GM06990 (cell line): ENCODE data around the gene FGR.

ENCODE experiments used
- DNase-seq: peaks from one replicate; pipeline ENCODE4 v3.0.0-alpha.2; 2011; ENCODE audit not compliant: insufficient read length; ENCODE audit errors: extremely low read depth
- H3K27me3 ChIP-seq: replicated peaks from 2 replicates; pipeline ENCODE4 v1.6.0; 2011; ENCODE audit warnings: low read length; ENCODE audit not compliant: control insufficient read depth, insufficient read depth
- H3K36me3 ChIP-seq: 2 replicates; pipeline ENCODE4 v1.5.1; 2011; ENCODE audit warnings: low read length; ENCODE audit not compliant: control insufficient read depth, insufficient read depth
- H3K4me3 ChIP-seq: replicated peaks from 2 replicates; pipeline ENCODE4 v1.5.1; 2011; ENCODE audit warnings: low read depth, mild to moderate bottlenecking, control low read depth, low read length
- CTCF ChIP-seq: IDR thresholded peaks from 2 replicates; pipeline ENCODE4 v1.5.1; 2011; ENCODE audit warnings: low read length, control low read depth, mild to moderate bottlenecking, inconsistent platforms; ENCODE audit not compliant: insufficient read depth, poor library complexity, severe bottlenecking

FGR gene

GRCh38 chr1:27649306-27649635 lies 14.3 kb upstream of the FGR start:
- Histone ChIP-seq H3K36me3 (no peaks in the 10 kb centered on the region), H3K27me3 (no peaks in the 10 kb centered on the region), H3K4me3 (no peak overlapping the region)
- no peak for DNase-seq
- TF ChIP-seq CTCF, result no peak

- no peak overlapping the region for H3K4me3 ChIP-seq
- DNase-seq, result no peak
- no peaks in the 10 kb centered on the region for H3K27me3 ChIP-seq
- H3K36me3 ChIP-seq, result no peaks in the 10 kb centered on the region
- TF ChIP-seq CTCF, result no peak
Observed at GRCh38 chr1:27648602-27649305, 13.8 kb upstream of the FGR start.

GRCh38 chr1:27647328-27647727 lies 12.3 kb upstream of the FGR start:
- no peaks in the 10 kb centered on the region for H3K27me3 ChIP-seq
- no peak for DNase-seq
- TF ChIP-seq CTCF, result no peak
- H3K36me3 ChIP-seq, result no peaks in the 10 kb centered on the region
- H3K4me3 ChIP-seq, result no peak overlapping the region

- no peak for DNase-seq
- Histone ChIP-seq H3K36me3 (no peaks in the 10 kb centered on the region), H3K27me3 (no peaks in the 10 kb centered on the region), H3K4me3 (no peak overlapping the region)
- TF ChIP-seq CTCF, result no peak
Observed at GRCh38 chr1:27646676-27647075, 11.7 kb upstream of the FGR start.

- Histone ChIP-seq H3K4me3 (no peak overlapping the region), H3K27me3 (no peaks in the 10 kb centered on the region), H3K36me3 (no peaks in the 10 kb centered on the region)
- TF ChIP-seq CTCF, result no peak
- DNase-seq, result no peak
Observed at GRCh38 chr1:27645071-27645415, 10.1 kb upstream of the FGR start.

- Histone ChIP-seq H3K27me3 (no peaks in the 10 kb centered on the region), H3K36me3 (no peaks in the 10 kb centered on the region), H3K4me3 (no peak overlapping the region)
- TF ChIP-seq CTCF, result no peak
- DNase-seq, result no peak
Observed at GRCh38 chr1:27644369-27645070, 9.5 kb upstream of the FGR start.
